Measurements from ENCODE around the gene PEX5. TPM values are rescaled to one million over a fixed set of nuclear protein-coding genes. Genes with fewer than 3 reads are reported as not detected.
"Not testable (repeated sequence)": the region's sequence is repeated elsewhere in the genome, so short reads cannot be mapped to it uniquely, and the experiment has no call there.

PEX5 gene
- total RNA-seq, 1 donor from 2014 or later = 31.2 TPM

DNA sequence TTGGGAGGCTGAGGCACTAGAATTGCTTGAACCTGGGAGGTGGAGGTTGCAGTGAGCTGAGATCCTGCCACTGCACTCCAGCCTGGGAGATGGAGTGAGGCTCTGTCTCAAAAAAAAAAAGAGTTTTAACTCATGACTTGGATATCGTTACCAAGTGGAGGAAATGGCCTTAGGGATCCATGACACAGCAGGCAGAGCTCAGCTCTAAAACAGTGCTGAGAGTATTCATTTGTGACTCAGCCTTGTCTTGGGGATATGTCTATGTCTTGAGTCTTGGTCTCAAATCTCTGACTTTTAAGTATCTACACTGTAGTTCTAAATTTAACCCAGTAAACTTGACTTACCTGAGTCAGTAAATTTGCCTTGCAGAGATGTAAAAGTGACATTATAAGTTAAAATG lies 8.8 kb upstream of the PEX5 start:
- intact Hi-C loops (cut with DNase I) = no loop called here
- no peak overlapping the region for H3K4me3 ChIP-seq
- no peaks in the 10 kb centered on the region for H3K4me1 ChIP-seq
- no peak overlapping the region for H3K27ac ChIP-seq
- TF ChIP-seq POLR2A (IDR thresholded peaks at IDR 0.05) (no peak), POLR2AphosphoS5 (IDR thresholded peaks at IDR 0.05; ENCODE audit: insufficient read depth in 1 of 2, low read depth in 1 of 2) (no peak)
- TF ChIP-seq, protein P1, sequence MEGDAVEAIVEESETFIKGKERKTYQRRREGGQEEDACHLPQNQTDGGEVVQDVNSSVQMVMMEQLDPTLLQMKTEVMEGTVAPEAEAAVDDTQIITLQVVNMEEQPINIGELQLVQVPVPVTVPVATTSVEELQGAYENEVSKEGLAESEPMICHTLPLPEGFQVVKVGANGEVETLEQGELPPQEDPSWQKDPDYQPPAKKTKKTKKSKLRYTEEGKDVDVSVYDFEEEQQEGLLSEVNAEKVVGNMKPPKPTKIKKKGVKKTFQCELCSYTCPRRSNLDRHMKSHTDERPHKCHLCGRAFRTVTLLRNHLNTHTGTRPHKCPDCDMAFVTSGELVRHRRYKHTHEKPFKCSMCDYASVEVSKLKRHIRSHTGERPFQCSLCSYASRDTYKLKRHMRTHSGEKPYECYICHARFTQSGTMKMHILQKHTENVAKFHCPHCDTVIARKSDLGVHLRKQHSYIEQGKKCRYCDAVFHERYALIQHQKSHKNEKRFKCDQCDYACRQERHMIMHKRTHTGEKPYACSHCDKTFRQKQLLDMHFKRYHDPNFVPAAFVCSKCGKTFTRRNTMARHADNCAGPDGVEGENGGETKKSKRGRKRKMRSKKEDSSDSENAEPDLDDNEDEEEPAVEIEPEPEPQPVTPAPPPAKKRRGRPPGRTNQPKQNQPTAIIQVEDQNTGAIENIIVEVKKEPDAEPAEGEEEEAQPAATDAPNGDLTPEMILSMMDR (IDR thresholded peaks at IDR 0.05) = no peak
- DNase-seq (ENCODE audit: extremely low spot score in 2 of 2) = no peak
- H3K27me3 ChIP-seq = no peaks in the 10 kb centered on the region
- H3K36me3 ChIP-seq = no peaks in the 10 kb centered on the region
- H3K9me3 ChIP-seq = no peaks in the 10 kb centered on the region

DNA sequence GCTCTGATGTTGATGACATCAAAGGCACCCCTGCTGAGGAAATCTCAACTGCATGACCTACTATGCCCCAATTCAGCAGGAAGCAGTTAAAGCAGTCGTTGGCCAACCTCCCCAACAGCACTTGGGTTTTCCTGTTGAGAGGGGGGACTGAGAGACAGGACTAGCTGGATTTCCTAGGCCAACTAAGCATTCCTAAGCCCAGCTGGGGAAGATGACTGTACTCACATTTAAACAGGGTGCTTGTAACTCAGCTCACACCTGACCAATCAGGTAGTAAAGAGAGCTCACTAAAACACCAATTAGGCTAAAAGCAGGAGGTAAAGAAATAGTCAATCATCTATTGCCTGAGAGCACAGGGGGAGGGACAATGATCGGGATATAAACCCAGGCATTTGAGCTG lies 3.4 kb upstream of the PEX5 start:
- H3K27me3 ChIP-seq; H3K4me3 ChIP-seq; H3K27ac ChIP-seq; H3K9me3 ChIP-seq; H3K36me3 ChIP-seq; DNase-seq (ENCODE audit: extremely low spot score in 2 of 2); intact Hi-C loops (cut with DNase I): not testable (repeated sequence)
- peaks cover 24% of the 10 kb centered on the region for H3K4me1 ChIP-seq

GRCh38 chr12:7188562-7189397 lies 706 bp upstream of the PEX5 start:
- Histone ChIP-seq H3K27me3 (no peaks in the 10 kb centered on the region), H3K4me1 (peaks cover 33% of the 10 kb centered on the region), H3K27ac (peak overlapping the region; percentile 91), H3K9me3 (no peaks in the 10 kb centered on the region), H3K4me3 (peak overlapping the region; percentile 86 to 89), H3K36me3 (no peaks in the 10 kb centered on the region)
- no peak for TF ChIP-seq POLR2AphosphoS5 (IDR thresholded peaks at IDR 0.05; ENCODE audit: insufficient read depth in 1 of 2, low read depth in 1 of 2)
- TF ChIP-seq, protein P1 (IDR thresholded peaks at IDR 0.05) = peak; percentile 15 to 24 (median 21)
- DNase-seq (ENCODE audit: extremely low spot score in 2 of 2) = peak in 1 of 2 donors; percentile 89
- intact Hi-C loops (cut with DNase I) = no loop called here

- H3K4me1 ChIP-seq = peaks cover 33% of the 10 kb centered on the region
- no peaks in the 10 kb centered on the region for H3K9me3 ChIP-seq
- TF ChIP-seq POLR2AphosphoS5 (IDR thresholded peaks at IDR 0.05; ENCODE audit: insufficient read depth in 1 of 2, low read depth in 1 of 2) (no peak), POLR2A (IDR thresholded peaks at IDR 0.05) (no peak)
- TF ChIP-seq, protein P1 (IDR thresholded peaks at IDR 0.05) = no peak
- H3K27me3 ChIP-seq = no peaks in the 10 kb centered on the region
- intact Hi-C loops (cut with DNase I) = no loop called here
- H3K27ac ChIP-seq = peak overlapping the region; percentile 91
- peaks cover 0 to 14% of the 10 kb centered on the region in 2 donors for H3K36me3 ChIP-seq
- H3K4me3 ChIP-seq = peak overlapping the region; percentile 86 to 89
- DNase-seq (ENCODE audit: extremely low spot score in 2 of 2) = peak in 1 of 2 donors; percentile 89
These were observed 976 bp downstream of the PEX5 start for GRCh38 chr12:7190268-7191055.

GRCh38 chr12:7193674-7194073 lies 4.2 kb downstream of the PEX5 start:
- H3K27ac ChIP-seq = no peak overlapping the region
- H3K36me3 ChIP-seq = peaks cover 0 to 17% of the 10 kb centered on the region in 2 donors
- H3K27me3 ChIP-seq = no peaks in the 10 kb centered on the region
- peaks cover 26% of the 10 kb centered on the region for H3K4me1 ChIP-seq
- intact Hi-C loops (cut with DNase I) = no loop called here
- TF ChIP-seq POLR2A (IDR thresholded peaks at IDR 0.05) = no peak
- TF ChIP-seq POLR2AphosphoS5 (IDR thresholded peaks at IDR 0.05; ENCODE audit: insufficient read depth in 1 of 2, low read depth in 1 of 2) = no peak
- TF ChIP-seq, protein P1 (IDR thresholded peaks at IDR 0.05) = no peak
- no peaks in the 10 kb centered on the region for H3K9me3 ChIP-seq
- DNase-seq (ENCODE audit: extremely low spot score in 2 of 2) = no peak
- H3K4me3 ChIP-seq = no peak overlapping the region

Measured in vagina (tissue), 2 donors.